GM12801 (cell line): ENCODE results near the gene SH3RF1.

Source experiments
- TF ChIP-seq, protein P1 (sequence below): IDR thresholded peaks from one replicate; pipeline ENCODE4 v1.5.1; 2011; ENCODE audit warnings: control low read depth; ENCODE audit not compliant: insufficient read length; ENCODE audit errors: extremely low read depth

SH3RF1 gene

DNA sequence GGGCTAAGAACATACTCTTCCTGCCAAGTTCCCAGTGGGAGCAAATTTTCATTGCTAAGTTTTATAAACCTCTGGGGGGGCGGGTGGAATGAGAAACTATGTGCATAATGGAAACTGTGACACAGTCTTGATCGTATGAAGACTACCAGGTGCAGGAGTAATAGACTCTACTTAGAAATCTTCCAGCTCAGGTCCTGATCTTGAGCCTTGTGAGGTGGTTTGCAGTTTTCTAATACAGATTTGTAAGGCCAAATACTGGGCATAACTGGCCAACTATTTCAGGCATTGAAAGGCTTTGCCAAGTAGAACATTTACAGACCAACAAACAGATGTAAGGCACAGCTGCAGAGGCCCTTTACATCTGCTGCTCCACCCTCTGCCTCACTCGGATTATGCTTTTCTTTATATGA, 171.0 kb downstream of the SH3RF1 start:
- TF ChIP-seq, protein P1, sequence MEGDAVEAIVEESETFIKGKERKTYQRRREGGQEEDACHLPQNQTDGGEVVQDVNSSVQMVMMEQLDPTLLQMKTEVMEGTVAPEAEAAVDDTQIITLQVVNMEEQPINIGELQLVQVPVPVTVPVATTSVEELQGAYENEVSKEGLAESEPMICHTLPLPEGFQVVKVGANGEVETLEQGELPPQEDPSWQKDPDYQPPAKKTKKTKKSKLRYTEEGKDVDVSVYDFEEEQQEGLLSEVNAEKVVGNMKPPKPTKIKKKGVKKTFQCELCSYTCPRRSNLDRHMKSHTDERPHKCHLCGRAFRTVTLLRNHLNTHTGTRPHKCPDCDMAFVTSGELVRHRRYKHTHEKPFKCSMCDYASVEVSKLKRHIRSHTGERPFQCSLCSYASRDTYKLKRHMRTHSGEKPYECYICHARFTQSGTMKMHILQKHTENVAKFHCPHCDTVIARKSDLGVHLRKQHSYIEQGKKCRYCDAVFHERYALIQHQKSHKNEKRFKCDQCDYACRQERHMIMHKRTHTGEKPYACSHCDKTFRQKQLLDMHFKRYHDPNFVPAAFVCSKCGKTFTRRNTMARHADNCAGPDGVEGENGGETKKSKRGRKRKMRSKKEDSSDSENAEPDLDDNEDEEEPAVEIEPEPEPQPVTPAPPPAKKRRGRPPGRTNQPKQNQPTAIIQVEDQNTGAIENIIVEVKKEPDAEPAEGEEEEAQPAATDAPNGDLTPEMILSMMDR: no peak

DNA sequence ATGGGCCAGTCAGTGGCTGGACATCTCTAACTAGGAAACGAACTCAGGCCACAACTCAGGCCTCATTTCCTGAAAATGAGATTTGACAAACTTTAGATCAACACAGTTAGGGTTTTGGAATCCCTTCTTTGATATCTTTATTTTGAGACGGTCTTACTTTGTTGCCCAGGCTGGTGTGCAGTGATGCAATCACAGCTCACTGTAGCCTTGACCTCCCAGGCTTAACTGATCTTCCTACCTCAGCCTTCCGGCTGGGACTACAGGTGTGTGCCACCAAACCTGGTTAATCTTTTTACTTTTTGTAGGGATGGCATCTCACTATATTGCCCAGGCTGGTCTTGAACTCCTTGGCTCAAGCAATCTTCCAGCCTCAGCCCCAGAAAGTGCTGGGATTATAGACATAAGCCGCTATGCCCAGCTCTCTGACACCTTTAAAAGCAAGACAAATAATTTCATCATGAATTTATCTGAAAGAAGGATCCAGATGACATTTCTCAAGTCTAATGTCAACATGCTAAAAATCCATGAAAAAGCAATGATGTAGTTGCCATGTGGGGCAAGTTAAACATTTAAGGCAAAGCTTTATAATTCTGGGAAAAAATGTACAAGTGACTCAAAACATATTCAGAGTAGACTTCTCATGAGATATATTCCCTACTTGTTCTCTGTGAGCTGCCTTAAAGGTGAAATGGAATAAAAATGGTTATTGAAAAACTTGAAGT, 171.6 kb downstream of the SH3RF1 start:
- TF ChIP-seq, protein P1: no peak

DNA sequence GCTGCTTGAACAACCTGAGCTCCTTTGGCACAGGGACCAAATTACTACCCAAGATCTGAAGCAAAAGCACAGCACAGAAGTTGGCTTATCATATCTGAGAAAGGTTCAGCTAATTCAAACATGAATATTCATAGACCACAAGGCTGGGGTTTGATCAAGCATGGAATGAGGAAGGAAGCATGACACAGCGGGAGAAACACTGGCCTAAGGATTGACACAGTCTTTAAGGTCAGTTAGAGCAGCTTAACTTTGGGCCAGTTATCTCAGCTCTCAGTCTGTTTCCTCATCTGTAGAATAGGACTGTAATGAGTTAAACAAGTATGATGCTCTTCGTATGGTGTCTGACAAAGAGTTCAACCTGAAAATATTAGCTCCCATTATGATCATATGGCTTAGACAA, 172.2 kb downstream of the SH3RF1 start:
- TF ChIP-seq, protein P1: no peak

DNA sequence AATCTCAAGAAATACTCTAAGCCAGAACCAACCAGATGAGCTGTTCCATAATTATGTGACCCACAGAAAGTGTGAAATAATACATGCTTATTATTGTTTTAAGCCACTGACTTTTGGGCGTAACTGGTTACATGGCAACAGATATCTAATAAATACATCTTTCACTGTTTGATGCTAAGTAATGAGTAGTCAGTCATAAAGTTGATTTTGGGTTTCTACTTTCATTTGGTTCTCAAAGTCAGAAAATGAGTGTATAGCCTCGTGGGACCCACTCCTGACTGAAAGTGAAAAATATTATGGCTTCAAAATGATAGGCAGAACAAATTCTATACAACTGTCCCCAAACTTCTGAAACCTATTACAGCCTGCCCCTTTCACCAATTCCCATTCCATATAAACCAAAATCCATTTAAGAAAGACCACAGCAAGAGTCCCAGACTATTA, 172.7 kb downstream of the SH3RF1 start:
- TF ChIP-seq, protein P1: no peak

DNA sequence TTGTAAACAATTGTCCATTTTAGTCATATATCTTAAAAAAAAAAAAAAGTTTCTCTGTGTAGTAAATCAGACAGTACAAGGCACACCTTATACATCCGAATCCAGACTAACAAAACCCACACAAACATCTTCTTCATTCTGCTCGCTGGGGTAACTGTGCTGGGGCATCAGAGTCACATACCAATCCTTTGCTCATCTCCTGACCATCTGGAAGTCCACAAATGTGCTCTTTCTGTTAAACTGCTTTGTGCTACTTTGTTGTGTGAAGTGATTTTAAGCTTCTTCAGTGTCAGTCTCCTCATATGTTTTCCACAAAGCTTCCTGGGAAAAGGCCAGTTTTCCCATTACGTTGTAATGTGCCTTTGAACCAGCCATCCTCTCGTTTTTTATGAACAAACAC, 174.5 kb downstream of the SH3RF1 start:
- TF ChIP-seq, protein P1: no peak

DNA sequence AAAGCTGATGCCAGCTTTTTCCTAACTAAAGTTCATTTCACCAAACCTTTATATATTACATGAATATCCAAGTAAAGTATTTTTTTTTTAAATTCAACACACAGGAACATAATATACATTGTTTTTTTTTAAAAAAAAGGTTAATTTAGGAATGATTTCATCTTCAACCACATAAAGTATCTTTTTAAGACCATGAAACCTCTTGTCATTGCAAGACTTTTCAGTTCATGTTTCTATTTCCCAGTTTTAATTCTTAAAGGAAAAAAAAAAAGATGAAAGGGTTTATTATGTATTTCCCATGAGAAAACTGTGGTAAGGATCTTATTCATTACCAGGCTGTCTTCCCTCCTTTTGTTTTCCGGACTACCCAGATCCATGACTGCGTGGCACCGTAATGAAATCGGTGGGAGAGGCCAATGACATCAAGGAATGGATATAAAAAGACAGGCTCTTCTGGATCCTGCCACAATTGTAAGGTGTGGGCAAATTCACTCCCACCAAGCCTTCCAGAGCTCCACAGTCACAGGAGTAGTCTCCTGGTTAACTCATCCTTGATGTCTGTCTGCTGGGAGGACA, 176.0 kb downstream of the SH3RF1 start:
- TF ChIP-seq, protein P1: no peak

DNA sequence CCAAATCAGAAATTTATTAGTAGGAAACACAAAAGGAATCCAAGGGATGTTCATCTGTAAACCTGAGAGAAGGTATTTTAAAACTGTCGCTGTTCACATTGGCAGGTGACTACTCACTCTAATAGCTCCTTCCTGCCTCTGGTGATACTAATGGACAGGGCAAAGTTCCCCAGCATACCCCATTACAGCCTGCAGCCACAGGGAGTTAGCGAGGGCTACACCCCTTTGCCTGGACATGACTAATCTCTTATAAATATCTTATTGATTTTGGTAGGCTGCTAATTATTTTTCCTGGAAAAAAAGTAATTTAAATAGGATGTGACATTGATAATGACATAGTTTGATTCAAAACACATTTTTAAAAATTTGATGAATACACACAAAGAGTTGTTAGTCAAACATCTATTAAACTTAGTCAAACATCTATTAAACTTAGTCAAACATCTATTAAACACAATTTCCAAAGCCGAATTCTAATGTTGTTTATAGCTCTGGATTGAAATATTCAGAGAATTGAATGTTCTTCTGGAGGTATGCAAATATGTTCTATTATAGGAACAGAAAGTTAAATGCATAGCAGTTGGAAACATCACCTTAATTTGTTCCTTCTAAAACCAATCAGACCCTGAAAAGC, 177.8 kb downstream of the SH3RF1 start:
- TF ChIP-seq, protein P1: no peak
